Endothelial cell of umbilical vein (primary cell): ENCODE data around the gene MYO5B. TPM values are rescaled to one million over a fixed set of nuclear protein-coding genes. Genes with fewer than 3 reads are reported as not detected.

ENCODE experiments used
- BruUV-seq: library from RNA; stranded (reverse); fragments of 400-500 nt; replicated peaks from 2 replicates; lab custom pipeline; 2021; lab: Mats Ljungman, UMichigan
- CTCF ChIA-PET: fragments of 300-600, 350-600 bp; sonication (Branson Sonifier 250); formaldehyde crosslinking; loops from one replicate; lab custom pipeline; 2021; ENCODE audit warnings: antibody characterized with exemption, inconsistent platforms; lab: Charles Lee
- POLR2A ChIA-PET: fragments of 300-600, 350-600 bp; sonication (Branson Sonifier 250); formaldehyde crosslinking; loops from one replicate; lab custom pipeline; 2021; ENCODE audit warnings: antibody characterized with exemption, inconsistent platforms; lab: Charles Lee
- DNase-seq: peaks from one replicate; pipeline ENCODE4 v3.0.0-alpha.2; 2011; ENCODE audit warnings: low read depth, low spot score
- FAIRE-seq: peaks from 2 replicates; lab custom pipeline; 2011; peaks lifted over from hg19 to GRCh38; lab: Jason Lieb, UNC
- H2AFZ ChIP-seq: 2 replicates; pipeline ENCODE4 v1.6.0; 2012; ENCODE audit warnings: low read depth, low read length, control low read depth, inconsistent platforms
- H3K27ac ChIP-seq: 2 replicates; pipeline ENCODE4 v1.5.1; 2011; ENCODE audit warnings: low read depth, mild to moderate bottlenecking, control low read depth, low read length, moderate library complexity; ENCODE audit not compliant: insufficient read depth
- H3K27me3 ChIP-seq, 2 experiments: 2 replicates each; pipeline versions ENCODE4 v1.6.0 to v1.6.1; 2011; ENCODE audit warnings: low read length in 2 of 2, mixed read lengths in 1 of 2; ENCODE audit not compliant: control insufficient read depth in 2 of 2, insufficient read depth in 2 of 2
- H3K36me3 ChIP-seq, 2 experiments: 2 replicates in 1 of 2; 3 replicates in 1 of 2; pipeline ENCODE4 v1.5.1; 2011; ENCODE audit warnings: low read length in 2 of 2, mild to moderate bottlenecking in 1 of 2, moderate library complexity in 1 of 2; ENCODE audit not compliant: control insufficient read depth in 2 of 2, insufficient read depth in 2 of 2; ENCODE audit errors: extremely low read depth in 1 of 2
- H3K4me1 ChIP-seq: 3 replicates; pipeline ENCODE4 v1.5.1; 2011; ENCODE audit warnings: mild to moderate bottlenecking, low read length; ENCODE audit not compliant: control insufficient read depth, insufficient read depth; ENCODE audit errors: extremely low read depth
- H3K4me2 ChIP-seq: 2 replicates; pipeline ENCODE4 v1.6.1; 2011; ENCODE audit warnings: low read length, control low read depth, mixed read lengths; ENCODE audit not compliant: insufficient read depth
- H3K4me3 ChIP-seq, 3 experiments: fragments of 200-600 bp in 1 of 3; sonication (generic), shearing (Covaris generic) in 1 of 3; replicated peaks in 1 of 3; 2 replicates each; pipeline ENCODE4 v1.5.1; 2011 to 2016; ENCODE audit warnings: control low read depth in 3 of 3, low read length in 3 of 3, mild to moderate bottlenecking in 2 of 3, inconsistent platforms in 1 of 3, low read depth in 1 of 3, moderate library complexity in 1 of 3; ENCODE audit not compliant: insufficient read depth in 1 of 3
- H3K79me2 ChIP-seq: 2 replicates; pipeline ENCODE4 v1.6.0; 2012; ENCODE audit warnings: low read length, inconsistent platforms; ENCODE audit not compliant: control insufficient read depth, insufficient read depth
- H3K9ac ChIP-seq: replicated peaks from 2 replicates; pipeline ENCODE3; 2011; ENCODE audit warnings: low read length, control low read depth; ENCODE audit not compliant: insufficient read depth; ENCODE audit errors: extremely low read depth
- H3K9me1 ChIP-seq: replicated peaks from 3 replicates; pipeline ENCODE4 v1.6.0; 2011; ENCODE audit warnings: mild to moderate bottlenecking, low read length; ENCODE audit not compliant: control insufficient read depth, insufficient read depth; ENCODE audit errors: extremely low read depth
- H3K9me3 ChIP-seq: replicated peaks from 2 replicates; pipeline ENCODE4 v1.5.1; 2012; ENCODE audit warnings: low read length, inconsistent platforms; ENCODE audit not compliant: control insufficient read depth, insufficient read depth
- H4K20me1 ChIP-seq: replicated peaks from 2 replicates; pipeline ENCODE3; 2011; ENCODE audit warnings: mild to moderate bottlenecking, low read length; ENCODE audit not compliant: control insufficient read depth, insufficient read depth; ENCODE audit errors: extremely low read depth
- CTCF ChIP-seq, 2 donors: IDR thresholded peaks; 1 replicate in 1 of 2; 2 replicates in 1 of 2; pipeline ENCODE4 v1.5.1; 2011; ENCODE audit warnings: low read length in 2 of 2, mild to moderate bottlenecking in 2 of 2, moderate library complexity in 2 of 2, control low read depth in 1 of 2, inconsistent platforms in 1 of 2, low read depth in 1 of 2; ENCODE audit not compliant: insufficient read depth in 1 of 2; ENCODE audit errors: extremely low read depth in 1 of 2
- EZH2 ChIP-seq: IDR thresholded peaks from 2 replicates; pipeline ENCODE4 v1.6.1; 2012; ENCODE audit warnings: borderline replicate concordance, low read depth, mild to moderate bottlenecking, moderate library complexity, low read length, inconsistent platforms; ENCODE audit not compliant: severe bottlenecking
- FOS ChIP-seq: IDR thresholded peaks from 2 replicates; pipeline ENCODE4 v1.6.1; 2011; ENCODE audit warnings: mild to moderate bottlenecking, low read length, moderate library complexity, borderline replicate concordance; ENCODE audit not compliant: insufficient read depth
- GATA2 ChIP-seq: IDR thresholded peaks from 2 replicates; pipeline ENCODE4 v1.7.0; 2011; ENCODE audit warnings: low read depth, mild to moderate bottlenecking, moderate library complexity, mixed read lengths, low read length; ENCODE audit not compliant: insufficient read length, insufficient read depth
- JUN ChIP-seq: IDR thresholded peaks from 2 replicates; pipeline ENCODE4 v1.6.1; 2011; ENCODE audit warnings: borderline replicate concordance, low read depth; ENCODE audit not compliant: insufficient read length, insufficient read depth
- MAX ChIP-seq: IDR thresholded peaks from 2 replicates; pipeline ENCODE4 v1.6.1; 2011; ENCODE audit not compliant: insufficient read depth, insufficient read length
- MYC ChIP-seq: IDR thresholded peaks from one replicate; pipeline ENCODE4 v1.6.1; 2011; ENCODE audit warnings: mild to moderate bottlenecking, low read depth, low read length
- POLR2A ChIP-seq: IDR thresholded peaks from 2 replicates; pipeline ENCODE4 v1.6.1; 2012; ENCODE audit warnings: low read depth, mild to moderate bottlenecking, control low read depth, low read length
- POLR2AphosphoS5 ChIP-seq: IDR thresholded peaks from 2 replicates; pipeline ENCODE4 v1.6.1; 2012; ENCODE audit warnings: low read depth, mild to moderate bottlenecking, control low read depth, low read length, moderate library complexity; ENCODE audit not compliant: insufficient read depth
- dilution Hi-C: fragments of 300-500 bp; cut with MboI; formaldehyde crosslinking; loops from one replicate; pipeline ENCODE4 v1.15.0; 2019; ENCODE audit warnings: low sequenced_read_pairs; ENCODE audit not compliant: extremely low pct_ligation_motif_present
- intact Hi-C: fragments of 100-400 bp; cut with micrococcal nuclease; formaldehyde crosslinking; loops from one replicate; pipeline ENCODE4 v1.10.0; 2022
- polyA plus RNA-seq, 4 experiments: library from polyadenylated mRNA; depleted of rRNA in 3 of 4; stranded (reverse) in 3 of 4; unstranded in 1 of 4; fragments of >200 nt; gene quantifications; 2 replicates each; pipeline versions ENCODE4 v1.2.1 to v1.2.3, GENCODE V29; 2011 to 2012; ENCODE audit warnings: missing spikeins in 1 of 4
- total RNA-seq: library from RNA; stranded (reverse); gene quantifications from 2 replicates; pipeline ENCODE4 v1.2.3, GENCODE V29; 2021

Gene MYO5B
- total and polyA plus RNA-seq, 2 donors (not counting 3 experiments of a cell fraction or from before 2014, with no cell fraction given): 0.54 to 1.1 TPM

GRCh38 chr18:50055488-50055887 lies 139.5 kb downstream of the MYO5B start:
- DNase-seq: no peak
- no peaks in the 10 kb centered on the region for H3K79me2 ChIP-seq
- H3K9me1 ChIP-seq: no peaks in the 10 kb centered on the region
- H4K20me1 ChIP-seq: no peaks in the 10 kb centered on the region
- no peak overlapping the region for H3K4me2 ChIP-seq
- BruUV-seq: no TSS peak
- no peak for FAIRE-seq
- TF ChIP-seq MAX: no peak
- TF ChIP-seq MYC: no peak
- TF ChIP-seq JUN: no peak
- no peak for TF ChIP-seq EZH2
- TF ChIP-seq POLR2A: no peak
- no peak for TF ChIP-seq POLR2AphosphoS5
- TF ChIP-seq FOS: no peak
- TF ChIP-seq CTCF (IDR thresholded peaks at IDR 0.05; ENCODE audit: extremely low read depth in 1 of 2, insufficient read depth in 1 of 2, low read depth in 1 of 2, low read length in 2 of 2): no peak
- no peak for TF ChIP-seq GATA2
- no peak overlapping the region for H2AFZ ChIP-seq
- ChIA-PET CTCF (interaction anchor here (0.7 kb wide), 2 partner anchors 43 to 59 kb away, joined by 4 read pairs; no protein-coding TSS in a partner anchor), POLR2A (no interaction called here)
- dilution Hi-C loops: no loop called here
- H3K9ac ChIP-seq: no peak overlapping the region
- H3K27ac ChIP-seq: no peak overlapping the region
- H3K36me3 ChIP-seq: no peaks in the 10 kb centered on the region
- H3K27me3 ChIP-seq: no peaks in the 10 kb centered on the region
- intact Hi-C loops: no loop called here
- no peak overlapping the region for H3K4me3 ChIP-seq
- no peaks in the 10 kb centered on the region for H3K9me3 ChIP-seq
- H3K4me1 ChIP-seq: no peaks in the 10 kb centered on the region
